Thyroid gland (tissue), 4 donors: ENCODE data around the gene GAPDHS. TPM values are rescaled to one million over a fixed set of nuclear protein-coding genes. Genes with fewer than 3 reads are reported as not detected.

ENCODE experiments used
- DNase-seq, 2 donors: peaks; one replicate each; pipeline ENCODE4 v3.0.0-alpha.2; 2019
- H3K27ac ChIP-seq, 3 donors: fragments of 200-600 bp; sonication (generic); 1 replicate in 2 of 3; 2 replicates in 1 of 3; pipeline ENCODE4 v1.5.1; 2016 to 2019; ENCODE audit warnings: mild to moderate bottlenecking in 1 of 3, moderate library complexity in 1 of 3
- H3K27me3 ChIP-seq: fragments of 200-600 bp; sonication (generic); one replicate; pipeline ENCODE4 v1.5.1; 2019
- H3K36me3 ChIP-seq, 2 donors: fragments of 200-600 bp; sonication (generic); one replicate each; pipeline ENCODE4 v1.5.1; 2016 to 2019
- H3K4me1 ChIP-seq, 2 donors: fragments of 200-600 bp; sonication (generic); one replicate each; pipeline ENCODE4 v1.5.1; 2017 to 2019
- H3K4me3 ChIP-seq, 3 donors: fragments of 200-600 bp; sonication (generic); replicated peaks in 1 of 3; 1 replicate in 2 of 3; 2 replicates in 1 of 3; pipeline ENCODE4 v1.5.1; 2016; ENCODE audit warnings: mild to moderate bottlenecking in 1 of 3
- H3K9me3 ChIP-seq: fragments of 200-600 bp; sonication (generic); one replicate; pipeline ENCODE4 v1.5.1; 2017
- CTCF ChIP-seq, 6 experiments: fragments of 200-600 bp in 3 of 6; fragments of 450-650 bp in 3 of 6; sonication (generic) in 3 of 6; IDR thresholded peaks; one replicate each; pipeline ENCODE4 v1.5.1; 2016 to 2019; ENCODE audit warnings: antibody characterized with exemption in 6 of 6, mild to moderate bottlenecking in 2 of 6, inconsistent platforms in 1 of 6, moderate library complexity in 1 of 6
- POLR2A ChIP-seq, 2 donors: fragments of 450-650 bp; IDR thresholded peaks; one replicate each; pipeline ENCODE4 v1.6.1; 2017; ENCODE audit warnings: antibody characterized with exemption in 2 of 2, mild to moderate bottlenecking in 2 of 2, moderate library complexity in 1 of 2
- WGBS, 2 donors: methylation state at CpG; one replicate each; pipeline ENCODE4 v1.1.5; 2017; 5-methylcytosine and 5-hydroxymethylcytosine counted together
- intact Hi-C: fragments of 100-400 bp; cut with DNase I; formaldehyde crosslinking; loops from one replicate; pipeline ENCODE4 v1.15.1; 2023
- total RNA-seq, 4 donors: library from RNA; depleted of rRNA; stranded (reverse); fragments of >200 nt; gene quantifications; one replicate each; pipeline ENCODE4 v1.2.3, GENCODE V29; 2016

GAPDHS gene
- total RNA-seq, 4 donors from 2014 or later, result 1.6 TPM; not detected in 3

- Histone ChIP-seq H3K4me3 (no peak within 1 kb of the TSS), H3K9me3 (no peaks in the 10 kb centered on the region), H3K4me1 (peaks cover 0 to 13% of the 10 kb centered on the region in 2 donors), H3K27me3 (no peaks in the 10 kb centered on the region), H3K36me3 (no peaks in the 10 kb centered on the region), H3K27ac (no peak within 1 kb of the TSS)
- 85 to 86% methylated on average over 9 of the region's 9 CpGs for WGBS, 2 donors
- no peak for DNase-seq
- TF ChIP-seq POLR2A (IDR thresholded peaks at IDR 0.05), result no peak
- no peak for TF ChIP-seq CTCF (IDR thresholded peaks at IDR 0.05)
- intact Hi-C loops, result loop anchor here (5.0 kb wide), 1 partner anchor 138 kb away; no protein-coding TSS in a partner anchor
Observed at GRCh38 chr19:35490364-35490763, 42.9 kb upstream of the GAPDHS start, which contains the start of gene KRTDAP. Gene KRTDAP (minus strand): TSS chr19:35490464. CDS start chr19:35490442, 22 bp downstream.

- no peak overlapping the region for H3K27ac ChIP-seq
- TF ChIP-seq POLR2A (IDR thresholded peaks at IDR 0.05), result no peak
- no peak for TF ChIP-seq CTCF (IDR thresholded peaks at IDR 0.05)
- WGBS, 2 donors, result 72 to 76% methylated on average over 9 of the region's 9 CpGs
- no peaks in the 10 kb centered on the region for H3K27me3 ChIP-seq
- DNase-seq, result no peak
- no peaks in the 10 kb centered on the region for H3K9me3 ChIP-seq
- H3K4me3 ChIP-seq, result no peak overlapping the region
- intact Hi-C loops, result loop anchor here (5.0 kb wide), 1 partner anchor 140 kb away; no protein-coding TSS in a partner anchor
- no peaks in the 10 kb centered on the region for H3K36me3 ChIP-seq
- H3K4me1 ChIP-seq, result peaks cover 0 to 9% of the 10 kb centered on the region in 2 donors
Observed at GRCh38 chr19:35491836-35492360, 41.4 kb upstream of the GAPDHS start.

- H3K27me3 ChIP-seq, result no peaks in the 10 kb centered on the region
- intact Hi-C loops, result loop anchor here (5.0 kb wide), 1 partner anchor 142 kb away; no protein-coding TSS in a partner anchor
Observed at GRCh38 chr19:35493971-35494370, 39.3 kb upstream of the GAPDHS start.

GRCh38 chr19:35495107-35496064 is 37.9 kb upstream of the GAPDHS start:
- Histone ChIP-seq H3K4me1 (peaks cover 0 to 9% of the 10 kb centered on the region in 2 donors), H3K4me3 (no peak overlapping the region), H3K27me3 (no peaks in the 10 kb centered on the region), H3K27ac (no peak overlapping the region), H3K36me3 (peaks cover 3 to 4% of the 10 kb centered on the region in 2 donors), H3K9me3 (no peaks in the 10 kb centered on the region)
- DNase-seq, result peak; percentile 69 to 74
- intact Hi-C loops, result no loop called here
- TF ChIP-seq POLR2A (IDR thresholded peaks at IDR 0.05), result no peak
- peak; percentile 88 to 99 (median 94) for TF ChIP-seq CTCF (IDR thresholded peaks at IDR 0.05)
- 23 to 49% methylated on average over 10 to 26 of the region's 30 CpGs for WGBS, 2 donors

More at GRCh38 chr19:35493971-35494370, 39.3 kb upstream of the GAPDHS start:
- WGBS, 2 donors, result 72 to 88% methylated on average over 9 of the region's 9 CpGs
- H3K27ac ChIP-seq, result no peak overlapping the region
- no peaks in the 10 kb centered on the region for H3K36me3 ChIP-seq
- no peak overlapping the region for H3K4me3 ChIP-seq
- no peaks in the 10 kb centered on the region for H3K9me3 ChIP-seq
- DNase-seq, result no peak
- TF ChIP-seq POLR2A (IDR thresholded peaks at IDR 0.05) (no peak), CTCF (IDR thresholded peaks at IDR 0.05) (no peak)
- peaks cover 0 to 9% of the 10 kb centered on the region in 2 donors for H3K4me1 ChIP-seq
